ENCODE measurements around the gene CHIC1.
A peak's percentile ranks its signal among the peaks of the same experiment; 100 is the strongest.
"Not testable (repeated sequence)": the region's sequence is repeated elsewhere in the genome, so short reads cannot be mapped to it uniquely, and the experiment has no call there.

The CHIC1 gene

DNA sequence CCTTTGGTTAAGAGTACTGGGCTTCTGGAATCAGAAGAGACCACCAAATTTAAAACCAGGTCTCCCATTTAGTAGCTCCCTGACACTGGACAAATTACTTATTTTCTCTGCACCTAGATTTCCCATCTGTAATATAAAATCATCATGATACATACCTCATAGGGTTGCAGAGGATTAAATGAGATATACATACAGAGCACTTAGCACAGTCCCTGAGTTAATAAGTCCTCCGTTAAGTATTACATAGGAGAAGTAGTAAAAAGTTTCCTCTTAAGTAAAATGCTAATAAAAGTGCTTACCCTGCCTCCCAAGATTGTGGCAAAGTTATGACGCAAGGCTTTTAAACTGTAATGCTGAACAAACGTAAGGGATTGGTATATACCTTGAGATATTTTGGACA, 539 bp upstream of the CHIC1 start:
- no peak for TF ChIP-seq CTCF (IDR thresholded peaks at IDR 0.05; ENCODE audit: low read depth, low read length, missing control alignments)

DNA sequence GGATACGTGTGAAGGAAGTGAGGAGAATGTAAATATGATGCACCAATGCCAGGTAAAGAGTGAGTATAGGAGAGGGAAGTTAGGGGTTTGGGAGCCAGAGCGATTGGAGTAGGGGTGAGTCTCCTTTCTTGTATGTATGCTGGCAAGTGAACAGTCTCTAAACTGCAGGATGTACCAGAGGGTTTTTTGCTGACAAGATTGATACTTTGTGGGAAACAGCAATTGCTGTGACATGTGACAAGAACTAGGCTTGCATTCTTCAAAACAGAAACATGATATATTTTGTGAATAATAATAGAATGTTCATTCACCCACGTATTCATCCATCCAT, 706 bp downstream of the CHIC1 start:
- TF ChIP-seq CTCF (IDR thresholded peaks at IDR 0.05; ENCODE audit: low read depth, low read length, missing control alignments): no peak
- peak overlapping the region; percentile 67 for H3K4me3 ChIP-seq (replicated peaks; ENCODE audit: low read depth, low read length)
- no peak for DNase-seq (ENCODE audit: extremely low read depth, low read depth)

More for the DNA sequence above, 539 bp upstream of the CHIC1 start:
- H3K4me3 ChIP-seq (replicated peaks; ENCODE audit: low read depth, low read length): peak overlapping the region; percentile 67
- no peak for DNase-seq (ENCODE audit: extremely low read depth, low read depth)

- peak; percentile 66 for DNase-seq (ENCODE audit: extremely low read depth, low read depth)
- H3K4me3 ChIP-seq (replicated peaks; ENCODE audit: low read depth, low read length): no peak overlapping the region
- no peak for TF ChIP-seq CTCF (IDR thresholded peaks at IDR 0.05; ENCODE audit: low read depth, low read length, missing control alignments)
Measured at GRCh38 chrX:73577361-73577760, 14.4 kb downstream of the CHIC1 start.

GRCh38 chrX:73581002-73581628, 18.1 kb downstream of the CHIC1 start:
- DNase-seq (ENCODE audit: extremely low read depth, low read depth): no peak
- H3K4me3 ChIP-seq (replicated peaks; ENCODE audit: low read depth, low read length): no peak overlapping the region
- TF ChIP-seq CTCF (IDR thresholded peaks at IDR 0.05; ENCODE audit: low read depth, low read length, missing control alignments): no peak

- H3K4me3 ChIP-seq (replicated peaks; ENCODE audit: low read depth, low read length); DNase-seq (ENCODE audit: extremely low read depth, low read depth): not testable (repeated sequence)
Measured at GRCh38 chrX:73597758-73598157, 34.8 kb downstream of the CHIC1 start.

- no peak for DNase-seq (ENCODE audit: extremely low read depth, low read depth)
- no peak overlapping the region for H3K4me3 ChIP-seq (replicated peaks; ENCODE audit: low read depth, low read length)
- no peak for TF ChIP-seq CTCF (IDR thresholded peaks at IDR 0.05; ENCODE audit: low read depth, low read length, missing control alignments)
Measured at GRCh38 chrX:73615022-73615421, 52.0 kb downstream of the CHIC1 start.

- not testable (repeated sequence) for H3K4me3 ChIP-seq (replicated peaks; ENCODE audit: low read depth, low read length); DNase-seq (ENCODE audit: extremely low read depth, low read depth)
Measured at GRCh38 chrX:73641669-73642068, 78.7 kb downstream of the CHIC1 start.

DNA sequence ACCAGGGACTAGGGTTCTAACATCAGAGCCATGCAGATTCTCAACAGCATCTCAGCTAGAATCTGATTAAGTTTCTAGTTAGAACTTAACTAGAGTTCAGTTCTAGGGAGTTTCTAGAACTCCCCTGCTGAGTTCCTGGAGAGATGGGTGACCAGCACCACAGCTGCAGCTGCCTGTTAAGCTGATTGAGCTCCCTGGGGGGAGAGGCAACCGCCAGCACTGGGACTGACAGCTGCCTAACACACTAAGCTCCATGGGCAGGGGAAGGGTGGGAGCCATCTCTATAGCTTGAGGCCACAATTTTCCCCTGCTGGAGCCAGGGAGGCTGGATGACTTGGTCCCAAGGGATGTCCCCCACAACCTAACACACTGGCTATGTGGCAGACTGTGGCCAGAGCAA, 84.2 kb downstream of the CHIC1 start:
- DNase-seq (ENCODE audit: extremely low read depth, low read depth): no peak
- H3K4me3 ChIP-seq (replicated peaks; ENCODE audit: low read depth, low read length): no peak overlapping the region
- no peak for TF ChIP-seq CTCF (IDR thresholded peaks at IDR 0.05; ENCODE audit: low read depth, low read length, missing control alignments)
